Limb (tissue), 2 donors: ENCODE data around the gene MRPL9.

Source experiments
- DNase-seq, 2 donors: peaks; one replicate each; pipeline ENCODE4 v3.0.0-alpha.2; 2016; ENCODE audit errors: extremely low spot score in 2 of 2

MRPL9 gene

DNA sequence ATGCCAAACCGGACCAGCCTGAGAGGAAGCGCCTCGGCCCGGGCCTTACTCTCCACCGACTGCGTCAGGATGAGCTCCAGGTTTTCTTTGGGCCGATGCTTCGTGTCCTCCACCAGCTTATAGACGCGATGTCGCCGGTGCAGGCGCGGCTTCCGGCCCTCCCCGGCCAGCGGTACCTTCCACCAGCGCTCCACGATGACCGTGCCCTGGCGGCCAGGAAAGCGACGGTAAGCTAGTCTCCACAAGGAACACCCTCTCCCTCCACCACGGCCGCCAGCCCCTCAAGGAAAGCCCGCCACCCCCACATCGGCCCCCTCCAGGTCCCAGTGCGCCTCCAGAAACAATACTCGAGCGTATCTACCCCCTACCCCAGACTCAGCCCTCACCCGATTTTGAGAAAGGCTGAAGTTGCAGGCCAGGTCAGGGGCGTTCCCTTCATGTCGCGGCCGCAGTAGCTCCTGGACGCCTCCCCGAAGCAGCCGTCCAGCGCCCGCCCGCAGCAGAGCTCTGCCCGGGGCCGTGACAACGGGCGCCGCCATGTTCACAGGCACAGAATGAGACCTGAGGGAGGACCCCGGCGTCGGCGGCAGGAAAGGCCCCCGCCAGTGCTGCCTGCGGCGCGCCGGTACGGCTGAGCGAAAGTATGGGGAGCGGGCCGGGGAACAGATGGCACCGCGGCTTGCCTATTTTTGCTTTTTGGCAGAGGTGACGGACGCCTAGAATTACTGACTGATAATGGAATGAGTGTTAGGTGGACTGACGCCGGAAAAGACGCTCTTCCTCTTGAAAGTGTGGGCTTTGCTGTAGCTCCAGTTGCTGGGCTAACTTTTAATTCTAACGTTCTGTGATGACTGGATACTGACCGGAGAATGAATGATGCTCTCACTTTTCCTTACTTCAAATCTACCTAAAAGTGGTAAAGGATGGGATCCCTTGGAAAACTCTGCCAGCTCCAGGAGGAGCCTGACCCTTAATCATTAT, at the start of gene MRPL9:
Gene MRPL9, minus strand, starts transcription at position 556 of the 981 bp plus-strand sequence. Its CDS starts 17 bp downstream, at position 539.
- peak; percentile 90 to 92 for DNase-seq

DNA sequence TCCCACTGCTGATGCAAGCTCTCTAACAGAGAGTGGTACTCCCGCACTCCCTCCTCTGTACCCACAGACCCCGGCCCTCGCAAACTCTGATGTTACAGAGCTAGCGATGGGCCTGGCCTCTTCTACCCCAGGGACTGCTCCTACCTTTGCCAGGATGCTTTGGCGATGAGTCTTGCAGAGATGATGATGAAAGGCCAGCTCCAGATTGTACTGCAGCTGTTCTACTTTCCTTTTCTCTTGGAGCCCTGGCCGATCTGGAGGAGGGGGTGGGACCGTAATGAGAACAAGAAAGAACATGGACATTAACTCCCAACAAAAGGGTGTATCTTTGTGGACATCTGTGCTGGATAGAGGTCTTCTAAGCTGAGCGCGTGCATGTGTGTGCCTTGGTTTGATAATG, 47.9 kb upstream of the MRPL9 start:
- no peak for DNase-seq

DNA sequence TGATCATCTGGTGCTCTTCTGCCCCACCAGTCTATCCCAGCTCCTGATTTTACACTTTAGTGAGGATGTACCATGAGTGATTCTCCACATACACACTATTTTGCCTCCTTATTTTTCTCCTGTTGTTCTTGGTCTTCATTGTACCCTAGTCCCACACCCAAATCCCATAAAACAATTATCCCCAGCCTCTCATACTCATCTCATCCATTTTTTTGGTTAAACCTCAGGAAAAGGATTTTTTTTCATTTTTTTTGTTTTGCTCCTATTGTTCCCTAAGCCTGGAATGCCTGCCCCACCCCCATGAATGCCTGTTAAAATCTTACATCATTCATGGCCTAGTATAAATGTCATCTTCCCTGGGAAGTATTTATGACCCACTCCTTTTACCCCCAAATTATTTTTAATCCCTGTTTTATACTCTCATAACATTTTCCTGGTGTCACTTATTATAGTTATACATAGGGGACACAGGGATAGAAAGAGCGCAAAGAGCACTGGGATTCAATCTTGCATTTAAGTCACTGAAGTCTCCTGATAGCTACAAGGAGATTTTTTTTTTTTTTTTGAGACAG, 46.8 kb upstream of the MRPL9 start:
- DNase-seq: no peak

DNA sequence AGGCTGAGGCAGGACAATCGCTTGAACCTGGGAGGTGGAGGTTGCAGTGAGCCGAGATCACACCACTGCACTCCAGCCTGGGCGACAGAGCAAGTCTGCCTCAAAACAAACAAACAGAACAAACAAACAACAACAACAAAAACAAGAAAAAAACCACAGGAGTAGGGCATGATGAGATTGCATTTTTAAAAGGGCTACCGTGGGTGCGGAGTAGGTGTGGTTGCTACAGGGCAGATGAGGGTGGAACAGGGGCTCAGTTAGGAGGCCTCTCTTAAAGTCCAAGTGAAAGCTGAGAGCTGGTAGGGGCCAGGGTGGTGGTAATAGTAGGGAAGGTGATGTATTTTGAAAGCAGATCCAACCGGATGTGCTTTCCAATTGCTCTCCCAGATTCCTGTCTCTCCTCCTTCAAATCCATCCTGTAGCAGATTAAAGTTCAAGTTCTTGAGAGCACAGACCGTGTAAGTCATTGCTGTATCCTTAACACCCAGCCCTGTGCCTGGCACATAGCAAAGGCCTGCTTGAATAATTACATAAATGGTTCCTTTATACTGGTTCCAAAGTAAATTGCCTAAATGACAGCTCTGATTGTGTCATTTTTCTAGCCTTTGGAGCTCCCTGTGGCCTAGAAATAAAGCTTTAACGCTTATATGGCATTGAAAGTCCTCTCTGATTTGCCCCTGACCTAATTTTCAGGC, 46.1 kb upstream of the MRPL9 start:
- DNase-seq: no peak

DNA sequence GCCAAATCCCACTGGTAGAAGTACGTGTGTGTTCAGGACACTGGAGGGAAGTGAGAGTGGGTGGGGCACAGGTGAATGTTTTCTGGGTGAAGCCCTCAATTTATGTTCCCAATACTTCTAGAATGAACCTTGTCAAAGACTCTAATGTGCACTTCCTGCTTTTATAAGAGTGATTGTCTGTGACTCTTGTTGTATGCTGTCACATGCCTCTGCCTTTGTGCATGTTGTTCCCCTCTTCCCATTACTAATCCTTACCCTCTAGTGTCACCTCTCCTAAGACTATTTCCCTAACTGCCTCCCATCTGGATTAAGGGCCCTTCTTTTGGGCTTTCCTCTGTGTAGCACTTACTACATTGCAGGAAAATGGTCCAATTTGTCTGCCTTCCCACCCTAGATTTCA, 44.5 kb upstream of the MRPL9 start:
- DNase-seq: no peak

DNA sequence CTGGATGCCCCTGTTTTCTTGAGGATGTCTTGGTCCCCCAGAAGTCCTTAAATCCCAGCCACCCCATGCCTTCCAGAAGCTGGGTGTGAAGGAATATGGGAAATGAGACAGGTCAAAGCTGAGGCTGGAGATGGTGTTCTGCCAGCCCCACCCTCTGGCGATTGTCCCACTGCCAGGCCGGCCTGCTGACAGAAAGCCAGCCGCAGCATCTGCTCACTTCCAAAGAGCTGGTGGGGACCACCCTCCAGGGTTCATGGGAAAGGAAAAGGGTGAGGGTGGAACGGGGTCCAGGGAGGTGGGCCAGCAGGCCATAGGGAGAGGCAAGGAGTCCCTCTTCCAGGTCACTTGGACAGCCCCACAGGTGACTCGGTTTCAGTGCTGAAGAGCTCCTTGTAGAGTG, 43.8 kb upstream of the MRPL9 start:
- DNase-seq: no peak

DNA sequence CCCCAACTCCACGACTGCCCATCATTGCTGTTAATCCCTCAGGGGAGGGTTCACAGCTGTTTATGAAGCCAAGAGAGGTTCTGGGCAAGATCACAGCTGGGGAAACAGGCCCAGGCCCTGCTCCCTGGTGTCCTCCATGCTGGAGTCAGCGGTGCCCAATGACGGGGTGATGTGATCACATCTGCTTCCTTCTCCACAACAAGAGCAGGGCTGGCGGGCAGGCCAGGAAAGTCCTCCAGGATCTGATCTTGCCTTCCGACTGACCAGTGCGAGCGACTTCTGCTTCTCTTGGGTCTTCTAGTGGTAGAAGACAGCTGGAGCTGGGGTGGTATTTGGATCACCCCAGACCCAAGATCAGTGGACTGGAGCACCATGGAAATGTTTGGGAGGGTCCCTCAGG, 42.9 kb upstream of the MRPL9 start:
- DNase-seq: no peak

DNA sequence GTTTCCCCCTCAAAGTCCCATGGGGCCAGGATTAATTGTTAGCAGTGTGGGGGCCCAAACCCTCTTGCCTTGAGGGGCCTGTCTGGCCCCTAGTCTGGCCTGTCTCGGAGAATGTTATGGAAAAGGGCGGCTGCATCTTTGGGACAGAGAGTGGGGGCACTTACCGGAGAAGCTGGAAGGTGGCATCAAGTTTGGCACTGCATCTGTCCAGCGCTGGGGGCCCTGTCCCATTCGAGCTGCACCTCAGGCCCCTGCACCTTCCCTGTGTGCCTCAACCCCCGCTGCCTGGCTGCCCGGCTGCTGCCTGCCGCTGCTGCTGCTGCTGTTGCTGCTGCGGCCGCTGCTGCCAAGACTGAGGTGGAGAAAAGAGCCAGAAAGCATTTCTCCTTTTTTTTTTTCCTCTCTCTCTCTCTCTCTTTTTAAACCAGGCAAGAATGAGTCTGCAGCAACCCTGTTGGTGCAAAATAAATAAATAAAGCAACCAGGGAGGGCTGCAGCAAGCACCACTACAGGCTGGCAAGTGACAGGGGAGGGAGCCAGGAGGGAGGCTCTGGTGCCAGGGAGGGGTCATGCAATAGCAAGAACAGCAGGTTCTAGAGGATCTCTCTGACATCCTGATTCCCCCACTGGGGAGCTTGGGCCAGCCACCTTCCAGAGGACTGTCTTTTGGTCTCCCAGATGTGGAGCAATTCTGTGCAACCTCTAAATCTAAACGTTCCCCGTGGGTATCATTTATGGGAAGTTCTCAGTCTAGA, 41.9 kb upstream of the MRPL9 start, which contains the start of gene LINGO4:
Gene LINGO4, minus strand, starts transcription at position 354 of the 755 bp plus-strand sequence. CDS start 2,715 bp downstream, outside the sequence.
- DNase-seq: no peak

DNA sequence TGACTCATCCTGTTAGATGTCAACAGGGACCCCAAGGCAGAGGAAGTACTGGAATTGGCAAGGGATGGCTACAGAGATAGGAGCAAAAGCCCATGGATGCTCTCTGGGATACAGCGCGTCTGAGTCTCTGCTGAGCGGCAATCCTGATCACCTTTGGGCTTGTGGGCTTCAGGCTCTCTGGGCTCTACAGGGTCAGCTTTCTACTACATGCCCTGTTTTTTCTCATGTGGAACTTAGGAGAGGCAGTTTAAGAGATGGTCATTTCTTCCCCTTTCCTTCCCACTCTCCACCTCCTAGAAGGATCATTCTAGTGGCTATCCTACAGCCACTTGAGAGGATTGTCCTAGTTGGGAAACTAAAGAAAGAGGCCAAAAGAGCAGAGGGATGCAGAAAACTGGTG, 40.6 kb upstream of the MRPL9 start:
- DNase-seq: no peak

DNA sequence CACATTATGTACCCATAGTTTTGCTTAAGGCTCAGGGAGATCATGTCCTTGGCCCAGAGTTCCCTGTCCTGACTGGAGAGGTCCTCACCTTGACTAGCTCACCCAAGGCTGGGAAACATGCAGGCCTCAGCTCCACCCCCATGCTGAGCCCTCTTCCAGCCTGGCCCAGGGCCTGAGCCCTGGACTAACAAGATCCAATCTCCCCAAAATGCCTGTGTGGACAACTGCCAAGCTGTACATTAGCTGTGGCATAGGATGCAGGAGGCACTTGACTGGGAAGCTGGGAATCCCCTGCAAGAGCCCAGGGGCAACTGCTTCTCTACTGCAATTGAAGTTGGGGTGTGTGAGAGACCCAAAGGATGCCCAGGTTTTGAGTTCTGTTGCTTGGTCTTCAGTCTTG, 39.9 kb upstream of the MRPL9 start:
- DNase-seq: no peak

DNA sequence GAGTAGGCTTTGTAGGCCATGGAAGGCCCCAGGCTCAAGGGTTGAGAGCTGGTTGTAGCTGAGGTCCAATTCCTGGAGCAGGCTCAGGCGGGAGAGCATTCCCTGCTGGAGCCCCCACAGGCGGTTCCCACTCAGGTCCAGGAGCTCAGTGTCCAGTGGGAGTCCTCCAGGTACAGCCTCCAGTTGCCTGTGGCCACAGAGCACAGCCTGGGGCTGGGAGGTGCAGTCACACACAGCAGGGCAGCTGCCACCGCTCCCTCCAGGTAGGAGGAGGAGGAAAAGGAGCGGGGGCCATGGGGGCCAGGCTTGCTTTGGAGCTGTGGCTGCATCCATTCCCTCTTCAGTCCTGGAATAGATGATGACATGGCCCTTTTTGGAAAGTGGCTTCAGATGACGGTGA, 39.1 kb upstream of the MRPL9 start:
- no peak for DNase-seq

DNA sequence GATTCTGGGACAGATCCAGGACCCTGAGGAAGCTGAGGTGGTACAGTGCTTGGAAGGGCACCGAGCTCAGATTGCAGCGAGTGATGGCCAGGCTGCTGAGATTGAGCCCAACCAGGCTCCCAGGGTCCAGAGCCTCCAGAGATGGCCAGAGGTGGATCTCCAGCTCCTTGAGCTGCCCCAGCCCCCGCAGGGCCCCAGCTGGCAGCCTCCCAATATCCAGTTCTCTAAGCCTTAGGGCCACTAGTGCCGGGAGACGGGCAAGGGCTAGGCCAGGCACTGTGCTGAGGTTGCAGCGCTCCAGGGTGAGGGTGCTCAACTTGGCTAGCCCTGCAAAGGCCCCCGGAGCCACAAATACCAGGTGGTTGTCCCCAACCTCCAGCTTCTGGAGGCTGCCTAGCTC, 38.5 kb upstream of the MRPL9 start:
- no peak for DNase-seq

DNA sequence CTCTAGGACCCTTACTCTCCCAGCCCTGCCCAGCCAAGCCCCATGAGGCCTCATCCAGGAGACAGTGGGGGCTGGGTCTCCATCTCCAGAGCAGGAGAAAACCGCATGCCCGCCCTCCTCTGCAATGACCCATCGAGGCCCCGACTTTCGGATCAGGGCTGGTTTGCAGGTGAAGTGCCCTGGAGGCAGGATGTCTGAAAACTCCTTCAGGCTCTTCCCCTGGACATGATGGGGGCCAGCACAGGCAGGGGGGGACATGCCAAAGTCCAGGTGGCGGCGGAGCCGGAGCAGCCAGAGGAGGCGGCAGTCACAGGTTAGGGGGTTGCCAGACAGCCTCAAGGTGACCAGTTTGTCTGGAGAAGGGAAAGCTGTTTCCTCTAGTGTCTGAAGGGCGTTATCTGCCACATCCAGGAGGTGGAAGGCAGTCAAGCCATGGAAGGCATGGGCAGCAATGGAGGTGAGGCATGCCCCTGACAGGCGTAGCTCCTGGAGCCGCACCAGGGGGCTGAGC, 38.1 kb upstream of the MRPL9 start:
- DNase-seq: no peak

DNA sequence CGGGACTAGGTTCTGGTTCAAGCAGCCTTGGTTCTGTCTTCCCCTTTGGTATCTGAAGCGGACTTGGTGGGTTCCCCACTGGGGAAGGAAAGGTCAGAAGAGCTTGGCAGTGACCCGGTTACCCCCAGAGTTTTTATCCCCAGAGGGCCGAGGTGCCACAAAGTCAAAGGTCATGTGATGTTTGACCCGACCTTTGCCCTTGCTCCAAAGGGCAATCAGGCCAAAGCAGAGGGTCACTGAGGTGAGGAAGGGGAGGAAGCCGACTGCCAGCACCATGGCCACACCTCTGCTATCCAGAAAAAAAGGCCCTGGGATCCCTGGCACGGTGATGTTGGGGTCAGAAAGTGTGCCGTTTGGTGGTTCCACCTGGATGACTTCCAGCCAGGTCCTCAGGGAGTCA, 37.5 kb upstream of the MRPL9 start:
- DNase-seq: no peak

DNA sequence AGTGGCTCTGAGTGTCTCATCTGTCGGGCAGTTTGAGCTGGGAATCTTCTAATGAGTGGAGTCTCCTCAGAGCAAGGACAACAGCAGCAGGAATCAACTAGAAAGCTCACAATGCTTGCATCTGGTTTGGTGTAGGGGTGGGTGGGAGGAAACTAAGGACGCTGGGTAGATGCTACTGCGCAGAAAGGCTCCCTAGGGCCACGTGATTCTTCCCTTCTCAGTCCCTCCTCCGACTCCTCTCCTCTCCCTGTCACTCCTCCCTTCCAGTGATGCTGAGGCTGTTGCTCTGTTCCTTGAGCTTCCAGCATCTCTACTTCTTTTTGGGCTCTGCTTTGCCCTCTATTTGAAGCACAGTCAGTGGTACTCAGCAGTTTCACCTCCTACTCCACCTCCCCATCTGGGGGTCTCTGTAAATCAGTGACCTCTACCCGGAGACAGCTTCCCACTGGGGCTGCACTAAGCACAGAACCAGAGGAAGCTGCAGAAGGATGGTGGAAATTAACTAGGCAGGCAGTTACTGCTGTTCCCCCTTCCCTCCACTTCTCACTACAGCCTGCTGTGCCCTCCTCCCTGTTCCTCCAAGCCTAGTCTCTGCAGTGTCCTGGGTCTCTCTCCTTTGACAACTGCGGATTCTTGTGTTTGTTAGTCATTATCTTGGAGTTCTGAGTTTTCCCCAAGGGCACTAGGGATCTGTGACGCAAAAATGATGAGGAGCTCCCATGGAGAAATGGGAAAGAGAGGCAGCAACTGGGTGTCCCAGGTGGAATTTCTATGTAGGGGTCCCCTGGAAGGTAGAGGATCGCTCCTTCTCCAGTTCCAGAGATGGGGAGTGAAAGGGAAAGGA, 36.1 kb upstream of the MRPL9 start:
- no peak for DNase-seq

DNA sequence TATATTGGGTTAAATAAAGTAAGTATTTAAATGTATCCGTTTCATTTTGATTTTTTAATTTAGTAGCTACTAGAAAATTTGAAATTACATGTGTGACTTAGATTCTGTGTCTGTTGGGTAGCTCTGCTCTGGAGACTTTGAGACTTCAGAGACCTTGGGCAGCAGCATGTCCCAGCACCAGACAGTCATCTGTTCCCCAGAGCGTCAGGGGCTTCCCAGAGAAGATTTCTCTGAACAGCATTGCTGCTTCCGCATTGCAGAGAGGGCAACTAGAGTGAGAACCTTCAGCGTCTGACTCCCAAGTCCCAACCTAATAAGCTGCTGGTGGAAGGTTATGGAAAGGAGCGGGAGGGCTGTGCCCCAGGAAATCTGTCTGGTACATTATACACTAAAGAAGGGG, 35.3 kb upstream of the MRPL9 start:
- DNase-seq: no peak

DNA sequence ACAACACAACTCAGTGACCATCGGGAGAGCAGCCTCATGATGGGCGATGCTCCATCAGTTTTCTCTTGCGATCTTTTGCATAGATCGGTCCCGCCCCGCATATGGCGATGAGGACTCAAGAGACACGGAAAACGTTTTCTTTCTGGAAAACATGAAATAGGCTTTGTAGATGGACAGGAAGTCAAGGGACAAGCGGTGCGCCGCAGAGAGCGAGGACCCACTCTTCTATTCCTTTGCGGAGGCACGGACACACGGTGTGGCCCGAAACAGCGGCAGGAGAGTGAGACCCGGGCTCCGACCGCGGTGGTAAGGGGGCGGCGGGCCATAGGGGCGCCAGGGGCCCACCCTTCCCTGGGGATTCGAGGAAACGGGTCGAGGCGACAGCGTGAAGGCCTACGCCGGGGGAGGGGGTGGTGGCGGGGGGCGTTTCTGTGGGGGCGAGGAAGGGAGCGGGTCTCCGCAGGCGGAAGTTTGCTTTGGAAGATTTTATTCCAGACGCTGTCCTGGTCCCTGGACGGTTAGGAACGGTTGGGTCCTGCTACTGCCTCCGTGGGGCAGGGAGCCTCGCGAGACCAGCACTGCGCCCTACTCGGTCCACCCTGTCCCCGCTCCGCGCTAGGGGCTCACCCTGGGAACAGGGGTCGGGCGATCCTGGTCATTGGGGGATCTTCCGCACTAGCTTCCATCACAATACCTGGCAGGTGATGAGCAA, 27.8 kb upstream of the MRPL9 start:
- DNase-seq: peak in 1 of 2 donors; percentile 46

DNA sequence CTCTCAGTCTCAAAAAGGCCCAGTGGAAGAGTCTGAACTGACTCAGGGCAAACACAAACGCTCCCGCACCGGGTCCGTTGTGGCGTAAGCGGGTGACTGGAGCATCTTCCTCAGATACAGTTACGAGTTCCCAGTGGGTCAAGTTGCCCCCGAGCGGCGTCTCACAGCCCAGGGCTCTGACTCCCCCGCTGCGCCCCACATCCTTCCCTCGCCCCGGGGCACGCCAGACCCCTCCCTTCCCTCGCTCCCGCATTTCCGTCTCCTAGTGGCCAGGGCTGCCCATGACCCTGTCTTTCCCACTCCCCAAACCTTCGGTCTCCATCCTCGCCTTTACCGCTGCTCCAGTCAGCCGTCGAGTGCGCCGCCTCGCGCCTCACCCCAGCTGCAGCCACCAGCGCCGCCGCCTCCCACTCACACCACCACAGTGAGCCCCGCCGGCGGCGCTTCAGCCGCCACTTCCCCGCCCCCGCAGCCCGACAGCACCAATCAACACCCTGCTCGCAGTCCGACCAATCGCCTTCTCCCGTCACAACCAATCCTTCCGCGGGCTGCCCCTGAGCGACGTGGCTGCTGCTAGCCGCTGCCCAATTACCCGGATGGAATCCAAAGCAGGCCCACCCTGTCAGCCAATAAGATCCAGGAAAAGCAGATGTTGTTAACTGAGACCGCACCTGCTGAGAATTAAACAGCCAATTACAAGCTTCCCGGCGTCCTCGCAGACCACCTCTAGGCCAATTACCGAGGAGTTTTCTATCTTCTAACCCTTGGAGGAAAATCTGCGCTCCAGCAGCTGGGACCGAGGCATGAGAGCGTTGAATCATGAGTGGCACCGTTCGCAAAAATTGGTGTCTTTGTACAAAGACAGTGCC, 27.0 kb upstream of the MRPL9 start, which contains the start of gene TDRKH:
Gene TDRKH, minus strand, starts transcription at position 430 of the 869 bp plus-strand sequence. CDS start 7,478 bp downstream, outside the sequence.
- peak; percentile 97 to 99 for DNase-seq
